OCI-LY7 (cell line): ENCODE measurements around the gene PIEZO1. TPM values are rescaled to one million over a fixed set of nuclear protein-coding genes. Genes with fewer than 3 reads are reported as not detected.

Source experiments
- BruUV-seq: library from RNA; stranded (reverse); fragments of 400-500 nt; replicated peaks from 2 replicates; lab custom pipeline; 2021; lab: Mats Ljungman, UMichigan
- CTCF ChIA-PET: fragments of 300-600 bp; sonication (Branson Sonifier 250); formaldehyde crosslinking; loops from one replicate; lab custom pipeline; 2022; ENCODE audit warnings: antibody characterized with exemption; ENCODE audit not compliant: unreplicated experiment; lab: Charles Lee
- POLR2A ChIA-PET: fragments of 300-600 bp; sonication (Branson Sonifier 250); formaldehyde crosslinking; loops from one replicate; lab custom pipeline; 2022; ENCODE audit warnings: antibody characterized with exemption; lab: Charles Lee
- DNase-seq: peaks from one replicate; pipeline ENCODE4 v3.0.0-alpha.2; 2015; ENCODE audit warnings: low spot score
- H2AFZ ChIP-seq: fragments of 200-600 bp; sonication (generic), shearing (Covaris generic); 2 replicates; pipeline ENCODE4 v1.6.1; 2014; ENCODE audit warnings: mild to moderate bottlenecking, antibody characterized with exemption, low read length, moderate library complexity
- H3K27ac ChIP-seq: fragments of 200-600 bp; sonication (generic); 2 replicates; pipeline ENCODE4 v1.5.1; 2014; ENCODE audit warnings: mixed run types, low read depth, mild to moderate bottlenecking, moderate library complexity, low read length, inconsistent platforms; ENCODE audit not compliant: poor library complexity, severe bottlenecking
- H3K36me3 ChIP-seq: fragments of 200-600 bp; sonication (generic); 2 replicates; pipeline ENCODE4 v1.6.1; 2014; ENCODE audit warnings: mild to moderate bottlenecking, antibody characterized with exemption, low read length, moderate library complexity, mixed read lengths; ENCODE audit not compliant: insufficient read depth
- H3K4me1 ChIP-seq: fragments of 200-600 bp; sonication (generic); 2 replicates; pipeline ENCODE4 v1.5.1; 2014; ENCODE audit warnings: mild to moderate bottlenecking, low read length; ENCODE audit not compliant: insufficient read depth, poor library complexity, severe bottlenecking
- H3K4me2 ChIP-seq: fragments of 200-600 bp; sonication (generic); 2 replicates; pipeline ENCODE4 v1.6.1; 2014; ENCODE audit warnings: mild to moderate bottlenecking, low read length
- H3K4me3 ChIP-seq: fragments of 200-600 bp; sonication (generic); 2 replicates; pipeline ENCODE4 v1.5.1; 2014; ENCODE audit warnings: mild to moderate bottlenecking, low read depth, low read length; ENCODE audit not compliant: poor library complexity, severe bottlenecking
- H3K79me2 ChIP-seq: fragments of 200-600 bp; sonication (generic); 2 replicates; pipeline ENCODE4 v1.6.1; 2016; ENCODE audit warnings: low read depth, mild to moderate bottlenecking, low read length, moderate library complexity, mixed read lengths; ENCODE audit not compliant: insufficient read depth
- H3K9me2 ChIP-seq: fragments of 200-600 bp; sonication (generic); 2 replicates; pipeline ENCODE4 v1.6.1; 2016; ENCODE audit warnings: mild to moderate bottlenecking, low read length, mixed read lengths; ENCODE audit not compliant: insufficient read depth
- H3K9me3 ChIP-seq: fragments of 200-600 bp; sonication (generic); 2 replicates; pipeline ENCODE4 v1.6.1; 2014; ENCODE audit warnings: mild to moderate bottlenecking, mixed run types, low read length, mixed read lengths
- H4K20me1 ChIP-seq: fragments of 200-600 bp; sonication (generic); 2 replicates; pipeline ENCODE4 v1.6.1; 2014; ENCODE audit warnings: mild to moderate bottlenecking, antibody characterized with exemption, low read length, moderate library complexity, mixed read lengths; ENCODE audit not compliant: insufficient read depth
- EZH2phosphoT487 ChIP-seq: fragments of 200-600 bp; sonication (generic); IDR thresholded peaks from 2 replicates; pipeline ENCODE4 v1.6.1; 2018; ENCODE audit warnings: low read depth, borderline replicate concordance, mild to moderate bottlenecking, mixed run types, antibody characterized with exemption, low read length, moderate library complexity, mixed read lengths
- intact Hi-C: fragments of 100-400 bp; cut with micrococcal nuclease; formaldehyde crosslinking; loops from one replicate; pipeline ENCODE4 v1.10.0; 2022; ENCODE audit not compliant: unreplicated experiment
- total RNA-seq, 2 experiments: library from RNA; depleted of rRNA in 1 of 2; stranded (reverse); fragments of >200 nt in 1 of 2; shearing (Covaris generic) in 1 of 2; gene quantifications; 2 replicates each; pipeline ENCODE4 v1.2.3, GENCODE V29; 2014 to 2022
- TF ChIP-seq, protein P1 (sequence below): fragments of 200-600 bp; sonication (generic); conservative IDR thresholded peaks from 2 replicates; pipeline ENCODE4 v1.5.1; 2014; ENCODE audit warnings: mild to moderate bottlenecking, antibody characterized with exemption, low read length, moderate library complexity, mixed read lengths

PIEZO1 gene
- total RNA-seq, 2 experiments from 2014 or later, result 144 to 154 TPM

DNA sequence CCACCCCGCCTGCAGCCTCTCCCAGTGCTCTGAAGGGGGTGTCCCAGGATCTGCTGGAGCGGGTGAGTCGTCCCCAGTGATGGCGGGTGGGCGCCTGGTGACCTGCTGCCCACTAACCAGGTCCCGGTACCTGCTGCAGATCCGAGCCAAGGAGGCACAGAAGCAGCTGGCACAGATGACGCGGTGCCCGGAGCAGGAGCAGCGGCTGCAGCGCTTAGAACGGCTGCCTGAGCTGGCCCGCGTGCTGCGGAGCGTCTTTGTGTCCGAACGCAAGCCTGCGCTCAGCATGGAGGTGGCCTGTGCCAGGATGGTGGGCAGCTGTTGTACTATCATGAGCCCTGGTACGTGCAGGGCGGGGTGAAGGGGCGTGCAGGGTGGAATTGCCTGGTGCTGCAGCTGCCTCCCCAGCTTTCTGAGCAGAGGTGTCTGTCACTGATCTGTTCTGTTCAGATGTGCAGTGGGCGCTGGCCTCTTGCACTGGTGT is 22.2 kb upstream of the PIEZO1 start:
- TF ChIP-seq, protein P1, sequence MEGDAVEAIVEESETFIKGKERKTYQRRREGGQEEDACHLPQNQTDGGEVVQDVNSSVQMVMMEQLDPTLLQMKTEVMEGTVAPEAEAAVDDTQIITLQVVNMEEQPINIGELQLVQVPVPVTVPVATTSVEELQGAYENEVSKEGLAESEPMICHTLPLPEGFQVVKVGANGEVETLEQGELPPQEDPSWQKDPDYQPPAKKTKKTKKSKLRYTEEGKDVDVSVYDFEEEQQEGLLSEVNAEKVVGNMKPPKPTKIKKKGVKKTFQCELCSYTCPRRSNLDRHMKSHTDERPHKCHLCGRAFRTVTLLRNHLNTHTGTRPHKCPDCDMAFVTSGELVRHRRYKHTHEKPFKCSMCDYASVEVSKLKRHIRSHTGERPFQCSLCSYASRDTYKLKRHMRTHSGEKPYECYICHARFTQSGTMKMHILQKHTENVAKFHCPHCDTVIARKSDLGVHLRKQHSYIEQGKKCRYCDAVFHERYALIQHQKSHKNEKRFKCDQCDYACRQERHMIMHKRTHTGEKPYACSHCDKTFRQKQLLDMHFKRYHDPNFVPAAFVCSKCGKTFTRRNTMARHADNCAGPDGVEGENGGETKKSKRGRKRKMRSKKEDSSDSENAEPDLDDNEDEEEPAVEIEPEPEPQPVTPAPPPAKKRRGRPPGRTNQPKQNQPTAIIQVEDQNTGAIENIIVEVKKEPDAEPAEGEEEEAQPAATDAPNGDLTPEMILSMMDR, result no peak
- no peak for TF ChIP-seq EZH2phosphoT487
- Histone ChIP-seq H3K4me3 (no peak overlapping the region), H3K9me2 (no peaks in the 10 kb centered on the region), H3K27ac (no peak overlapping the region), H3K4me1 (peaks cover 39% of the 10 kb centered on the region), H3K4me2 (no peak overlapping the region), H3K79me2 (peaks cover 37% of the 10 kb centered on the region), H3K36me3 (peaks cover 67% of the 10 kb centered on the region), H2AFZ (no peak overlapping the region), H4K20me1 (no peaks in the 10 kb centered on the region), H3K9me3 (no peaks in the 10 kb centered on the region)
- ChIA-PET CTCF (no interaction called here), POLR2A (no interaction called here)
- BruUV-seq, result no TSS peak
- intact Hi-C loops, result no loop called here
- DNase-seq, result no peak

DNA sequence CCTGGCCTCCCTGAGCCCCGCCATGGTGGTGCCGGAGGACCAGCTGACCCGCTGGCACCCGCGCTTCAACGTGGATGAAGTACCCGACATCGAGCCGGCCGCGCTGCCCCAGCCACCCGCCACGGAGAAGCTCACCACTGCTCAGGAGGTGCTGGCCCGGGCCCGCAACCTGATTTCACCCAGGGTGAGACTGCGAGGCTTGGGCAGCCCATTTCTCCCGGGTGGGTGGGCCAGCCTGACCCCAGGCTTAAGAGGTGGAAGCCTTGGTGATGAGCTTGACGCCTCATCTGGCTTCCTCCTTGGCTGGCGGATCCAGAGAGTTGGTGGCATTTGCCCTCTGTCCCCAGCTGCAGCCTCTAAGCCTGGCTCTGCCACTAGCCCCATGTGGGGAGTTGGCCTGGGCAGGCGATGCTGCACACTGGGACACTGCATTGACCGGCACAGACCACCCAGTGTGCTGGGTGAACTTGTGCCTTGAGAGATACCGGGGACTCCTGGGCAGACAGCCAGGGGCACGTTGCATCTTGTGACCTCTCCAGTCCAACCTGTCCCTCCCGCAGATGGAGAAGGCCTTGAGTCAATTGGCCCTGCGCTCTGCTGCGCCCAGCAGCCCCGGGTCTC is 21.6 kb upstream of the PIEZO1 start:
- H3K79me2 ChIP-seq, result peaks cover 42% of the 10 kb centered on the region
- POLR2A ChIA-PET, result no interaction called here

More for the DNA sequence above, 21.6 kb upstream of the PIEZO1 start:
- no TSS peak for BruUV-seq
- no peaks in the 10 kb centered on the region for H3K9me3 ChIP-seq
- intact Hi-C loops, result no loop called here
- no peak overlapping the region for H3K27ac ChIP-seq
- peaks cover 67% of the 10 kb centered on the region for H3K36me3 ChIP-seq
- CTCF ChIA-PET, result no interaction called here
- peaks cover 42% of the 10 kb centered on the region for H3K4me1 ChIP-seq
- no peaks in the 10 kb centered on the region for H3K9me2 ChIP-seq
- no peak overlapping the region for H3K4me3 ChIP-seq
- TF ChIP-seq EZH2phosphoT487, result no peak
- TF ChIP-seq, protein P1, result no peak
- no peak overlapping the region for H3K4me2 ChIP-seq
- no peaks in the 10 kb centered on the region for H4K20me1 ChIP-seq
- H2AFZ ChIP-seq, result no peak overlapping the region
- no peak for DNase-seq
